H1 (cell line): Measurements from ENCODE around the gene PNPLA8. TPM values are rescaled to one million over a fixed set of nuclear protein-coding genes. Genes with fewer than 3 reads are reported as not detected.

Experiments used
- BACH1 ChIP-seq: IDR thresholded peaks from 2 replicates; pipeline ENCODE4 v1.6.1; 2012; ENCODE audit warnings: low read length, improper control_type of control experiment
- CBX5 ChIP-seq: fragments of 300-800, 300-1000 bp; sonication (generic); IDR thresholded peaks from 2 replicates; pipeline ENCODE4 v1.7.1; 2016; ENCODE audit warnings: antibody characterized with exemption, low read length, low read depth
- CEBPB ChIP-seq: IDR thresholded peaks from 2 replicates; pipeline ENCODE4 v1.6.1; 2012; ENCODE audit warnings: low read depth, low read length
- CHD1 ChIP-seq: IDR thresholded peaks from 2 replicates; pipeline ENCODE4 v1.6.1; 2012; ENCODE audit warnings: low read depth, low read length, improper control_type of control experiment
- CHD2 ChIP-seq: IDR thresholded peaks from 2 replicates; pipeline ENCODE4 v1.6.1; 2012; ENCODE audit warnings: low read length, improper control_type of control experiment
- EGR1 ChIP-seq: IDR thresholded peaks from 2 replicates; pipeline ENCODE4 v1.6.1; 2011; ENCODE audit warnings: low read depth, low read length, borderline replicate concordance
- EZH2 ChIP-seq: fragments of 200-600 bp; sonication (generic); IDR thresholded peaks from 2 replicates; pipeline ENCODE4 v1.7.1; 2012; ENCODE audit warnings: low read depth, mild to moderate bottlenecking, moderate library complexity, low read length, inconsistent platforms; ENCODE audit not compliant: severe bottlenecking
- GABPA ChIP-seq: IDR thresholded peaks from 2 replicates; pipeline ENCODE4 v1.6.1; 2011; ENCODE audit warnings: mild to moderate bottlenecking, low read length, moderate library complexity, borderline replicate concordance; ENCODE audit not compliant: insufficient read depth
- HDAC2 ChIP-seq, 2 experiments: fragments of 300-600 bp in 1 of 2; sonication (generic) in 1 of 2; IDR thresholded peaks; 2 replicates each; pipeline ENCODE4 v1.6.1; 2011 to 2012; ENCODE audit warnings: low read depth in 2 of 2, low read length in 2 of 2, mild to moderate bottlenecking in 2 of 2, moderate library complexity in 2 of 2, borderline replicate concordance in 1 of 2, inconsistent platforms in 1 of 2
- HDAC6 ChIP-seq: IDR thresholded peaks from one replicate; pipeline ENCODE4 v1.7.1; 2012; ENCODE audit warnings: low read depth, mild to moderate bottlenecking, inconsistent platforms, low read length, moderate library complexity
- KDM4A ChIP-seq: IDR thresholded peaks from one replicate; pipeline ENCODE4 v1.7.1; 2012; ENCODE audit warnings: low read depth, mild to moderate bottlenecking, moderate library complexity, low read length, inconsistent platforms; ENCODE audit not compliant: severe bottlenecking
- MAFK ChIP-seq: IDR thresholded peaks from 2 replicates; pipeline ENCODE4 v1.6.1; 2012; ENCODE audit warnings: low read depth, mild to moderate bottlenecking, improper control_type of control experiment, low read length
- NANOG ChIP-seq: IDR thresholded peaks from 2 replicates; pipeline ENCODE4 v1.6.1; 2011; ENCODE audit warnings: low read length, low read depth, mild to moderate bottlenecking, inconsistent platforms; ENCODE audit not compliant: insufficient read depth, poor library complexity, severe bottlenecking
- POLR2AphosphoS5 ChIP-seq: IDR thresholded peaks from 2 replicates; pipeline ENCODE4 v1.6.1; 2011; ENCODE audit warnings: low read depth, low read length
- RBBP5 ChIP-seq: IDR thresholded peaks from 2 replicates; pipeline ENCODE4 v1.7.1; 2012; ENCODE audit warnings: low read depth, mild to moderate bottlenecking, inconsistent platforms, low read length, moderate library complexity, borderline replicate concordance
- RNF2 ChIP-seq: fragments of 200-900, 300-1000 bp; sonication (generic); IDR thresholded peaks from 2 replicates; pipeline ENCODE4 v1.7.1; 2016; ENCODE audit warnings: borderline replicate concordance, low read depth, mild to moderate bottlenecking, antibody characterized with exemption, low read length; ENCODE audit not compliant: poor library complexity, severe bottlenecking; ENCODE audit errors: missing control alignments
- SIN3A ChIP-seq, 2 experiments: IDR thresholded peaks in 1 of 2; conservative IDR thresholded peaks in 1 of 2; 2 replicates each; pipeline ENCODE4 v1.6.1; 2011 to 2012; ENCODE audit warnings: low read length in 2 of 2, improper control_type of control experiment in 1 of 2, low read depth in 1 of 2, mild to moderate bottlenecking in 1 of 2
- SIX5 ChIP-seq: IDR thresholded peaks from 2 replicates; pipeline ENCODE4 v1.6.1; 2011; ENCODE audit warnings: mild to moderate bottlenecking, low read depth, low read length
- SP1 ChIP-seq: IDR thresholded peaks from 2 replicates; pipeline ENCODE4 v1.6.1; 2011; ENCODE audit warnings: low read depth, low read length
- SP4 ChIP-seq: IDR thresholded peaks from 2 replicates; pipeline ENCODE4 v1.6.1; 2012; ENCODE audit warnings: low read length, inconsistent platforms
- TAF1 ChIP-seq: IDR thresholded peaks from 2 replicates; pipeline ENCODE4 v1.6.1; 2011; ENCODE audit warnings: mild to moderate bottlenecking, low read depth, low read length
- TBP ChIP-seq: IDR thresholded peaks from 2 replicates; pipeline ENCODE4 v1.6.1; 2011; ENCODE audit warnings: low read depth, low read length, improper control_type of control experiment
- YY1 ChIP-seq: IDR thresholded peaks from 2 replicates; pipeline ENCODE4 v1.6.1; 2011; ENCODE audit warnings: low read depth, mild to moderate bottlenecking, low read length
- ZNF274 ChIP-seq: IDR thresholded peaks from 2 replicates; pipeline ENCODE4 v1.7.0; 2012; ENCODE audit warnings: low read length, borderline replicate concordance; ENCODE audit errors: extremely low read depth
- polyA plus RNA-seq, 7 experiments: library from polyadenylated mRNA; depleted of rRNA in 3 of 7; stranded (reverse) in 5 of 7; unstranded in 2 of 7; fragments of >200 nt in 5 of 7; fragments of 200-250 nt in 2 of 7; gene quantifications; 1 replicate in 5 of 7; 2 replicates in 1 of 7; 4 replicates in 1 of 7; pipeline versions ENCODE4 v1.2.1 to v1.2.3, GENCODE V29; 2011 to 2013; ENCODE audit warnings: missing spikeins in 2 of 7, mixed read lengths in 2 of 7
- total RNA-seq: library from RNA; stranded (reverse); fragmentation: NEBNext Ultra II Directional; extraction: Animal tissue kit (Norgen Biotek cat#: 25700); gene quantifications from 2 replicates; pipeline ENCODE4 v1.2.1, GENCODE V29; 2021

The PNPLA8 gene
- total and polyA plus RNA-seq, 2 of the 8 experiments (the other 6 are each of a cell fraction or from before 2014, with no cell fraction given), result 3.8 to 11.2 TPM

DNA sequence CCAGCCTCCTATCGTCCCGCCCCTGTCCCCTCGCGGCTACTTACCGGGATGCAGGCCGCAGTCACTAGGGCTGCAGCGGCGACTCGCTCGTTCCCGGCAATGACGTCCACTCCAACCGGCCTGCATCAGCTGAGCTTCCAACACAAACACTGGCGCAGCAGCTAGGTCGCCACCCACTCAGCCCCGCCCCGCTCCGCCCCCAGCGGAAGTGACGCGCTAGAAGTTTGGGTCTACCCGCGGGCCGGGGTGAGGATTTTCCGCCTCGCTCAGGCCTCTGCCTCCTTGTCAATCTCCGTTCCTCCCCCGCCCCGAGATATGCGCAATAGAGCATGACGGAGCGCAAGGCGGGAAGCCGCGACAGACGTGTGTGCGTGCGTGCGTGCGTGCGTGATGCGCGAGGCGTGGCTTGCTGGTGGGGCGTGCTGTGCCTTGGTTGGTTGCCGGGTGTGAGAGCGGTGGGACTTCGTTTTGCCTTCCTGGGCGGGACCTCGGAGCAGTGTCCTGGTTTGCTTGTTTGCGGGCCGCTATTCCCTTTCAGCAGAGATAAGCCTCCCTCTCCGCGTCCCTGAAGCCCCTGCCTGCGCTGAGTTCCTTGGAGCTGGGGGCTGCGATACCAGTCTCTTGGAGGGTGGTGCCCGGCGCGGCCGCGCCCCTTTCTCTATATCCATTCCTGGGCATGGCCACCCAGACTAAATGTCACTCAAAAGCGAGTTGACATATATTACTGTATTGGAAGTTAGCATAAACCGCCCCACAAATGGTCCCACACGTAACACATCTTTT, at the start of gene PNPLA8 (continued):
- no peak for TF ChIP-seq ZNF274
- no peak; the same call in 1 of the 2 replicates for TF ChIP-seq GABPA
- no peak for TF ChIP-seq HDAC6
- peak; percentile 94 for TF ChIP-seq POLR2AphosphoS5
- no peak for TF ChIP-seq CHD2
- TF ChIP-seq KDM4A, result peak; percentile 70
- peak; percentile 74; the same call in 1 of the 2 replicates for TF ChIP-seq TAF1
- 0 out of 2 replicates have a peak, but pooled peaks have one; percentile 63 for TF ChIP-seq RBBP5
- no peak for TF ChIP-seq RNF2
- TF ChIP-seq SIN3A (conservative IDR thresholded peaks at IDR 0.05 in 1 of 2, IDR thresholded peaks at IDR 0.05 in 1 of 2; ENCODE audit: low read depth in 1 of 2, low read length in 2 of 2), result peak; percentile 86 to 91; a peak in 2 of 4 replicates
- TF ChIP-seq CHD1, result no peak
- TF ChIP-seq MAFK, result peak; percentile 6; the same call in 1 of the 2 replicates
- no peak for TF ChIP-seq YY1
- TF ChIP-seq NANOG, result no peak
- peak in 1 of 2 experiments; percentile 79; a peak in 2 of 4 replicates for TF ChIP-seq HDAC2 (IDR thresholded peaks at IDR 0.05; ENCODE audit: borderline replicate concordance in 1 of 2, low read depth in 2 of 2, low read length in 2 of 2)
- TF ChIP-seq TBP, result peak; percentile 65
- TF ChIP-seq CBX5, result no peak
- peak; percentile 73 for TF ChIP-seq CEBPB
- no peak for TF ChIP-seq SP1
- peak; percentile 75 for TF ChIP-seq SP4
- TF ChIP-seq BACH1, result peak; percentile 52; the same call in 1 of the 2 replicates
- no peak for TF ChIP-seq SIX5
- TF ChIP-seq EZH2, result no peak
- TF ChIP-seq EGR1, result no peak
